WTC11 (cell line): ENCODE results near the gene CCDC57. TPM values are rescaled to one million over a fixed set of nuclear protein-coding genes. Genes with fewer than 3 reads are reported as not detected.

ENCODE experiments used
- ATAC-seq: fragments of 200-7000 bp; cut with Tn5 transposase; 2 replicates; pipeline ENCODE4 v1.10.0; 2021; ENCODE audit warnings: mild to moderate bottlenecking, moderate library complexity
- CTCF ChIA-PET: fragments of 300-600 bp; sonication (Branson Sonifier 250); formaldehyde crosslinking; loops from one replicate; lab custom pipeline; 2021; ENCODE audit warnings: antibody characterized with exemption; lab: Charles Lee
- POLR2A ChIA-PET: fragments of 350-600 bp; sonication (Branson Sonifier 250); formaldehyde crosslinking; loops from one replicate; lab custom pipeline; 2021; ENCODE audit warnings: antibody characterized with exemption; lab: Charles Lee
- DNase-seq: peaks from one replicate; pipeline ENCODE4 v3.0.0; 2021; ENCODE audit warnings: low spot score
- H3K27ac Mint-ChIP-seq: 2 replicates; pipeline ENCODE4 v1.8.0; 2021; ENCODE audit warnings: mixed read lengths
- H3K27me3 Mint-ChIP-seq: 2 replicates; pipeline ENCODE4 v1.8.0; 2021; ENCODE audit warnings: low read depth, mild to moderate bottlenecking, moderate library complexity, mixed read lengths
- H3K36me3 Mint-ChIP-seq: 2 replicates; pipeline ENCODE4 v1.8.0; 2021; ENCODE audit warnings: mixed read lengths
- H3K4me1 Mint-ChIP-seq: 2 replicates; pipeline ENCODE4 v1.8.0; 2022; ENCODE audit warnings: mixed read lengths
- H3K4me3 Mint-ChIP-seq: 2 replicates; pipeline ENCODE4 v1.8.0; 2021; ENCODE audit warnings: mild to moderate bottlenecking, moderate library complexity, mixed read lengths
- H3K9me3 Mint-ChIP-seq: 2 replicates; pipeline ENCODE4 v1.8.0; 2021; ENCODE audit warnings: mixed read lengths
- CTCF ChIP-seq: fragments of 200-600 bp; IDR thresholded peaks from 2 replicates; pipeline ENCODE4 v1.8.0; 2022; ENCODE audit warnings: antibody characterized with exemption
- FOXP1 ChIP-seq: sonication (generic); formaldehyde crosslinking; IDR thresholded peaks from 2 replicates; pipeline ENCODE4 v1.8.0; 2022; ENCODE audit warnings: missing genetic modification reagents, mild to moderate bottlenecking, moderate library complexity, borderline replicate concordance
- NFYB ChIP-seq: sonication (generic); formaldehyde crosslinking; conservative IDR thresholded peaks from 2 replicates; pipeline ENCODE4 v1.8.0; 2022; ENCODE audit warnings: low read depth, missing genetic modification reagents
- PREB ChIP-seq: sonication (generic); formaldehyde crosslinking; IDR thresholded peaks from 2 replicates; pipeline ENCODE4 v1.8.1; 2022; ENCODE audit warnings: mild to moderate bottlenecking, missing genetic modification reagents, moderate library complexity, borderline replicate concordance
- SP1 ChIP-seq: sonication (generic); formaldehyde crosslinking; conservative IDR thresholded peaks from 2 replicates; pipeline ENCODE4 v1.8.1; 2022; ENCODE audit warnings: missing genetic modification reagents
- ZNF281 ChIP-seq: sonication (generic); formaldehyde crosslinking; IDR thresholded peaks from 2 replicates; pipeline ENCODE4 v1.8.0; 2023; ENCODE audit warnings: mild to moderate bottlenecking, missing genetic modification reagents
- ZNF317 ChIP-seq: sonication (generic); formaldehyde crosslinking; IDR thresholded peaks from 2 replicates; pipeline ENCODE4 v1.8.1; 2023; ENCODE audit warnings: low read depth, mild to moderate bottlenecking, moderate library complexity, missing genetic modification reagents, borderline replicate concordance
- total RNA-seq: library from RNA; stranded (reverse); gene quantifications from 3 replicates; pipeline ENCODE4 v1.2.3, GENCODE V29; 2021
- TF ChIP-seq, protein P1 (sequence below): sonication (generic); formaldehyde crosslinking; conservative IDR thresholded peaks from 2 replicates; pipeline ENCODE4 v1.8.1; 2023; ENCODE audit warnings: mild to moderate bottlenecking, low read depth, missing genetic modification reagents, moderate library complexity
- TF ChIP-seq, protein P2 (sequence below): fragments of 250-450 bp; sonication (Bioruptor Pico); IDR thresholded peaks from 2 replicates; pipeline ENCODE4 v1.9.0; 2021; ENCODE audit warnings: mild to moderate bottlenecking, borderline replicate concordance
- TF ChIP-seq, protein P3 (sequence below): sonication (generic); formaldehyde crosslinking; IDR thresholded peaks from 2 replicates; pipeline ENCODE4 v1.8.1; 2023; ENCODE audit warnings: mild to moderate bottlenecking, moderate library complexity, missing genetic modification reagents
- TF ChIP-seq, protein P4 (sequence below): fragments of 250-450 bp; sonication (Bioruptor Pico); IDR thresholded peaks from 2 replicates; pipeline ENCODE4 v1.9.0; 2021; ENCODE audit warnings: mild to moderate bottlenecking

The CCDC57 gene
- total RNA-seq, 1 experiment from 2014 or later = 20.0 TPM

- TF ChIP-seq, protein P1, sequence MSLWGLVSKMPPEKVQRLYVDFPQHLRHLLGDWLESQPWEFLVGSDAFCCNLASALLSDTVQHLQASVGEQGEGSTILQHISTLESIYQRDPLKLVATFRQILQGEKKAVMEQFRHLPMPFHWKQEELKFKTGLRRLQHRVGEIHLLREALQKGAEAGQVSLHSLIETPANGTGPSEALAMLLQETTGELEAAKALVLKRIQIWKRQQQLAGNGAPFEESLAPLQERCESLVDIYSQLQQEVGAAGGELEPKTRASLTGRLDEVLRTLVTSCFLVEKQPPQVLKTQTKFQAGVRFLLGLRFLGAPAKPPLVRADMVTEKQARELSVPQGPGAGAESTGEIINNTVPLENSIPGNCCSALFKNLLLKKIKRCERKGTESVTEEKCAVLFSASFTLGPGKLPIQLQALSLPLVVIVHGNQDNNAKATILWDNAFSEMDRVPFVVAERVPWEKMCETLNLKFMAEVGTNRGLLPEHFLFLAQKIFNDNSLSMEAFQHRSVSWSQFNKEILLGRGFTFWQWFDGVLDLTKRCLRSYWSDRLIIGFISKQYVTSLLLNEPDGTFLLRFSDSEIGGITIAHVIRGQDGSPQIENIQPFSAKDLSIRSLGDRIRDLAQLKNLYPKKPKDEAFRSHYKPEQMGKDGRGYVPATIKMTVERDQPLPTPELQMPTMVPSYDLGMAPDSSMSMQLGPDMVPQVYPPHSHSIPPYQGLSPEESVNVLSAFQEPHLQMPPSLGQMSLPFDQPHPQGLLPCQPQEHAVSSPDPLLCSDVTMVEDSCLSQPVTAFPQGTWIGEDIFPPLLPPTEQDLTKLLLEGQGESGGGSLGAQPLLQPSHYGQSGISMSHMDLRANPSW (CRISPR knock-in tag) = no peak
Measured at GRCh38 chr17:82237746-82238471, 25.3 kb upstream of the CCDC57 start (continued).

DNA sequence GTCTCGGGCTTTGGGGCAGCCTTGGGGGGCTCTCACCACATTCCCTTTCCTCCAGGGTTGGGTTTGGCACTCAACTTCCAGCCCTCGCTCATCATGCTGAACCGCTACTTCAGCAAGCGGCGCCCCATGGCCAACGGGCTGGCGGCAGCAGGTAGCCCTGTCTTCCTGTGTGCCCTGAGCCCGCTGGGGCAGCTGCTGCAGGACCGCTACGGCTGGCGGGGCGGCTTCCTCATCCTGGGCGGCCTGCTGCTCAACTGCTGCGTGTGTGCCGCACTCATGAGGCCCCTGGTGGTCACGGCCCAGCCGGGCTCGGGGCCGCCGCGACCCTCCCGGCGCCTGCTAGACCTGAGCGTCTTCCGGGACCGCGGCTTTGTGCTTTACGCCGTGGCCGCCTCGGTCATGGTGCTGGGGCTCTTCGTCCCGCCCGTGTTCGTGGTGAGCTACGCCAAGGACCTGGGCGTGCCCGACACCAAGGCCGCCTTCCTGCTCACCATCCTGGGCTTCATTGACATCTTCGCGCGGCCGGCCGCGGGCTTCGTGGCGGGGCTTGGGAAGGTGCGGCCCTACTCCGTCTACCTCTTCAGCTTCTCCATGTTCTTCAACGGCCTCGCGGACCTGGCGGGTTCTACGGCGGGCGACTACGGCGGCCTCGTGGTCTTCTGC, 24.6 kb upstream of the CCDC57 start:
- Mint-ChIP-seq H3K4me1 (peaks cover 7% of the 10 kb centered on the region), H3K36me3 (peaks cover 2% of the 10 kb centered on the region; the same call in 1 of the 2 replicates), H3K27me3 (no peaks in the 10 kb centered on the region; the same call in 1 of the 2 replicates), H3K27ac (no peak overlapping the region), H3K4me3 (no peak overlapping the region), H3K9me3 (no peaks in the 10 kb centered on the region)
- no peak for TF ChIP-seq ZNF317
- TF ChIP-seq FOXP1 (CRISPR knock-in tag) = 0 out of 2 replicates have a peak, but pooled peaks have one; percentile 1
- TF ChIP-seq, protein P2, sequence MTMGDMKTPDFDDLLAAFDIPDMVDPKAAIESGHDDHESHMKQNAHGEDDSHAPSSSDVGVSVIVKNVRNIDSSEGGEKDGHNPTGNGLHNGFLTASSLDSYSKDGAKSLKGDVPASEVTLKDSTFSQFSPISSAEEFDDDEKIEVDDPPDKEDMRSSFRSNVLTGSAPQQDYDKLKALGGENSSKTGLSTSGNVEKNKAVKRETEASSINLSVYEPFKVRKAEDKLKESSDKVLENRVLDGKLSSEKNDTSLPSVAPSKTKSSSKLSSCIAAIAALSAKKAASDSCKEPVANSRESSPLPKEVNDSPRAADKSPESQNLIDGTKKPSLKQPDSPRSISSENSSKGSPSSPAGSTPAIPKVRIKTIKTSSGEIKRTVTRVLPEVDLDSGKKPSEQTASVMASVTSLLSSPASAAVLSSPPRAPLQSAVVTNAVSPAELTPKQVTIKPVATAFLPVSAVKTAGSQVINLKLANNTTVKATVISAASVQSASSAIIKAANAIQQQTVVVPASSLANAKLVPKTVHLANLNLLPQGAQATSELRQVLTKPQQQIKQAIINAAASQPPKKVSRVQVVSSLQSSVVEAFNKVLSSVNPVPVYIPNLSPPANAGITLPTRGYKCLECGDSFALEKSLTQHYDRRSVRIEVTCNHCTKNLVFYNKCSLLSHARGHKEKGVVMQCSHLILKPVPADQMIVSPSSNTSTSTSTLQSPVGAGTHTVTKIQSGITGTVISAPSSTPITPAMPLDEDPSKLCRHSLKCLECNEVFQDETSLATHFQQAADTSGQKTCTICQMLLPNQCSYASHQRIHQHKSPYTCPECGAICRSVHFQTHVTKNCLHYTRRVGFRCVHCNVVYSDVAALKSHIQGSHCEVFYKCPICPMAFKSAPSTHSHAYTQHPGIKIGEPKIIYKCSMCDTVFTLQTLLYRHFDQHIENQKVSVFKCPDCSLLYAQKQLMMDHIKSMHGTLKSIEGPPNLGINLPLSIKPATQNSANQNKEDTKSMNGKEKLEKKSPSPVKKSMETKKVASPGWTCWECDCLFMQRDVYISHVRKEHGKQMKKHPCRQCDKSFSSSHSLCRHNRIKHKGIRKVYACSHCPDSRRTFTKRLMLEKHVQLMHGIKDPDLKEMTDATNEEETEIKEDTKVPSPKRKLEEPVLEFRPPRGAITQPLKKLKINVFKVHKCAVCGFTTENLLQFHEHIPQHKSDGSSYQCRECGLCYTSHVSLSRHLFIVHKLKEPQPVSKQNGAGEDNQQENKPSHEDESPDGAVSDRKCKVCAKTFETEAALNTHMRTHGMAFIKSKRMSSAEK = no peak
- CTCF ChIA-PET = interaction anchor here (0.7 to 2.7 kb wide), 38 partner anchors 10 to 257 kb away, joined by 3 to 15 read pairs (median 4); partner anchors contain the start of genes CD7, CENPX, DCXR and LRRC45
- ATAC-seq (peak; percentile 9; the same call in 1 of the 2 replicates), DNase-seq (peak; percentile 44)
- POLR2A ChIA-PET = no interaction called here

GRCh38 chr17:82236142-82236971, 23.7 kb upstream of the CCDC57 start:
- Mint-ChIP-seq H3K27ac (peak overlapping the region; percentile 60), H3K4me3 (no peak overlapping the region), H3K27me3 (no peaks in the 10 kb centered on the region; the same call in 1 of the 2 replicates), H3K9me3 (no peaks in the 10 kb centered on the region), H3K36me3 (peaks cover 2% of the 10 kb centered on the region; the same call in 1 of the 2 replicates), H3K4me1 (peaks cover 7% of the 10 kb centered on the region)
- peak; percentile 79 for DNase-seq
- CTCF ChIA-PET = interaction anchor here (0.7 to 2.7 kb wide), 49 partner anchors 9 to 318 kb away, joined by 3 to 15 read pairs (median 4); partner anchors contain the start of genes CD7, CENPX, DCXR and LRRC45
- peak; percentile 41 for ATAC-seq
- POLR2A ChIA-PET = interaction anchor here (0.6 kb wide), 1 partner anchor 107 kb away, joined by 3 read pairs; no protein-coding TSS in a partner anchor
- peak; percentile 88 for TF ChIP-seq CTCF
- TF ChIP-seq NFYB (CRISPR knock-in tag) = no peak
- TF ChIP-seq, protein P3, sequence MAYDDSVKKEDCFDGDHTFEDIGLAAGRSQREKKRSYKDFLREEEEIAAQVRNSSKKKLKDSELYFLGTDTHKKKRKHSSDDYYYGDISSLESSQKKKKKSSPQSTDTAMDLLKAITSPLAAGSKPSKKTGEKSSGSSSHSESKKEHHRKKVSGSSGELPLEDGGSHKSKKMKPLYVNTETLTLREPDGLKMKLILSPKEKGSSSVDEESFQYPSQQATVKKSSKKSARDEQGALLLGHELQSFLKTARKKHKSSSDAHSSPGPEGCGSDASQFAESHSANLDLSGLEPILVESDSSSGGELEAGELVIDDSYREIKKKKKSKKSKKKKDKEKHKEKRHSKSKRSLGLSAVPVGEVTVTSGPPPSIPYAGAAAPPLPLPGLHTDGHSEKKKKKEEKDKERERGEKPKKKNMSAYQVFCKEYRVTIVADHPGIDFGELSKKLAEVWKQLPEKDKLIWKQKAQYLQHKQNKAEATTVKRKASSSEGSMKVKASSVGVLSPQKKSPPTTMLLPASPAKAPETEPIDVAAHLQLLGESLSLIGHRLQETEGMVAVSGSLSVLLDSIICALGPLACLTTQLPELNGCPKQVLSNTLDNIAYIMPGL = peak; percentile 53; the same call in 1 of the 2 replicates
- peak; percentile 63; the same call in 1 of the 2 replicates for TF ChIP-seq ZNF281 (CRISPR knock-in tag)
- TF ChIP-seq SP1 (CRISPR knock-in tag) = peak; percentile 53
- peak; percentile 61; the same call in 1 of the 2 replicates for TF ChIP-seq PREB (CRISPR knock-in tag)
- TF ChIP-seq, protein P4, sequence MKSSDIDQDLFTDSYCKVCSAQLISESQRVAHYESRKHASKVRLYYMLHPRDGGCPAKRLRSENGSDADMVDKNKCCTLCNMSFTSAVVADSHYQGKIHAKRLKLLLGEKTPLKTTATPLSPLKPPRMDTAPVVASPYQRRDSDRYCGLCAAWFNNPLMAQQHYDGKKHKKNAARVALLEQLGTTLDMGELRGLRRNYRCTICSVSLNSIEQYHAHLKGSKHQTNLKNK (CRISPR knock-in tag) = no peak
